H9 (cell line): Measurements from ENCODE around the gene SLC36A3. TPM values are rescaled to one million over a fixed set of nuclear protein-coding genes. Genes with fewer than 3 reads are reported as not detected.

Source experiments
- DNase-seq: peaks from one replicate; pipeline ENCODE4 v3.0.0-alpha.2; 2017
- H2AFZ ChIP-seq: one replicate; pipeline ENCODE4 v1.6.1; 2013; ENCODE audit warnings: mild to moderate bottlenecking, low read length, control low read depth, moderate library complexity
- H2AK5ac ChIP-seq: 2 replicates; pipeline ENCODE4 v1.6.1; 2013; ENCODE audit warnings: low read length, control low read depth, mixed read lengths; ENCODE audit not compliant: insufficient read length
- H2BK120ac ChIP-seq: one replicate; pipeline ENCODE4 v1.6.1; 2013; ENCODE audit warnings: low read depth, mild to moderate bottlenecking, low read length, control low read depth, inconsistent platforms; ENCODE audit not compliant: poor library complexity, severe bottlenecking
- H2BK12ac ChIP-seq: 2 replicates; pipeline ENCODE4 v1.6.1; 2013; ENCODE audit warnings: low read length, control low read depth, mixed read lengths, low read depth; ENCODE audit not compliant: insufficient read length
- H2BK15ac ChIP-seq: 2 replicates; pipeline ENCODE4 v1.6.1; 2013; ENCODE audit warnings: low read depth, low read length, control low read depth
- H2BK20ac ChIP-seq: one replicate; pipeline ENCODE4 v1.6.1; 2013; ENCODE audit warnings: low read depth, mild to moderate bottlenecking, low read length, control low read depth, inconsistent platforms; ENCODE audit not compliant: poor library complexity, severe bottlenecking
- H2BK5ac ChIP-seq: 2 replicates; pipeline ENCODE4 v1.6.1; 2013; ENCODE audit warnings: low read length, control low read depth, mixed read lengths; ENCODE audit not compliant: insufficient read length
- H3K14ac ChIP-seq: 2 replicates; pipeline ENCODE4 v1.6.1; 2013; ENCODE audit warnings: low read length, control low read depth; ENCODE audit not compliant: insufficient read depth
- H3K18ac ChIP-seq: 2 replicates; pipeline ENCODE4 v1.6.1; 2013; ENCODE audit warnings: low read depth, mild to moderate bottlenecking, mixed read lengths, low read length, control low read depth; ENCODE audit not compliant: insufficient read length
- H3K23ac ChIP-seq: 2 replicates; pipeline ENCODE4 v1.6.1; 2013; ENCODE audit warnings: low read length, control low read depth, mixed read lengths, low read depth; ENCODE audit not compliant: insufficient read length
- H3K23me2 ChIP-seq: 2 replicates; pipeline ENCODE4 v1.6.1; 2013; ENCODE audit warnings: low read depth, mild to moderate bottlenecking, mixed read lengths, low read length, control low read depth; ENCODE audit not compliant: insufficient read length, poor library complexity, severe bottlenecking
- H3K27ac ChIP-seq: 2 replicates; pipeline ENCODE4 v1.5.1; 2013; ENCODE audit warnings: low read length, control low read depth, mixed read lengths, low read depth; ENCODE audit not compliant: insufficient read length
- H3K27me3 ChIP-seq: 2 replicates; pipeline ENCODE4 v1.6.1; 2013; ENCODE audit warnings: low read length, control low read depth, inconsistent platforms; ENCODE audit not compliant: insufficient read depth
- H3K4ac ChIP-seq: 2 replicates; pipeline ENCODE4 v1.6.1; 2013; ENCODE audit warnings: low read depth, mild to moderate bottlenecking, control low read depth, inconsistent platforms, low read length, moderate library complexity
- H3K4me1 ChIP-seq: 2 replicates; pipeline ENCODE4 v1.6.1; 2013; ENCODE audit warnings: low read length, control low read depth, inconsistent platforms; ENCODE audit not compliant: insufficient read depth
- H3K4me2 ChIP-seq: 2 replicates; pipeline ENCODE4 v1.6.1; 2013; ENCODE audit warnings: low read length, control low read depth, mixed read lengths; ENCODE audit not compliant: insufficient read length, insufficient read depth
- H3K56ac ChIP-seq: 2 replicates; pipeline ENCODE4 v1.6.1; 2013; ENCODE audit warnings: low read depth, mild to moderate bottlenecking, mixed read lengths, low read length, control low read depth; ENCODE audit not compliant: insufficient read length
- H3K79me1 ChIP-seq: 2 replicates; pipeline ENCODE4 v1.6.1; 2013; ENCODE audit warnings: low read depth, mild to moderate bottlenecking, moderate library complexity, low read length, control low read depth, inconsistent platforms; ENCODE audit not compliant: insufficient read depth, poor library complexity, severe bottlenecking
- H3K79me2 ChIP-seq: 2 replicates; pipeline ENCODE4 v1.6.1; 2013; ENCODE audit warnings: low read length, control low read depth, inconsistent platforms; ENCODE audit not compliant: insufficient read depth
- H3K9ac ChIP-seq: 2 replicates; pipeline ENCODE4 v1.6.1; 2013; ENCODE audit warnings: low read length, control low read depth, mixed read lengths; ENCODE audit not compliant: insufficient read length; ENCODE audit errors: extremely low read depth
- H3K9me3 ChIP-seq: one replicate; pipeline ENCODE4 v1.6.1; 2013; ENCODE audit warnings: low read depth, low read length, inconsistent platforms; ENCODE audit not compliant: control insufficient read depth
- H3T11ph ChIP-seq: one replicate; pipeline ENCODE4 v1.6.1; 2013; ENCODE audit warnings: mild to moderate bottlenecking, low read length, control low read depth, inconsistent platforms
- H4K20me1 ChIP-seq: one replicate; pipeline ENCODE4 v1.6.1; 2013; ENCODE audit not compliant: control insufficient read depth, insufficient read length, insufficient read depth
- H4K5ac ChIP-seq: 2 replicates; pipeline ENCODE4 v1.6.1; 2013; ENCODE audit warnings: low read depth, mild to moderate bottlenecking, mixed read lengths, low read length, control low read depth; ENCODE audit not compliant: insufficient read length
- H4K8ac ChIP-seq: replicated peaks from 2 replicates; pipeline ENCODE4 v1.6.1; 2013; ENCODE audit warnings: low read length, control low read depth, mixed read lengths, low read depth; ENCODE audit not compliant: insufficient read length
- H4K91ac ChIP-seq: 2 replicates; pipeline ENCODE4 v1.6.1; 2013; ENCODE audit warnings: low read depth, mild to moderate bottlenecking, moderate library complexity, mixed read lengths, low read length, control low read depth; ENCODE audit not compliant: insufficient read length
- H3K27ac Mint-ChIP-seq, 3 experiments: 2 replicates in 2 of 3; 3 replicates in 1 of 3; pipeline ENCODE4 v1.8.0; 2020 to 2021; ENCODE audit warnings: mixed read lengths in 3 of 3, mild to moderate bottlenecking in 1 of 3, moderate library complexity in 1 of 3
- H3K27me3 Mint-ChIP-seq: 2 replicates; pipeline ENCODE4 v1.8.0; 2021; ENCODE audit warnings: low read depth, mild to moderate bottlenecking, moderate library complexity, mixed read lengths
- H3K36me3 Mint-ChIP-seq, 3 experiments: 2 replicates in 2 of 3; 3 replicates in 1 of 3; pipeline ENCODE4 v1.8.0; 2020 to 2021; ENCODE audit warnings: low read depth in 3 of 3, mixed read lengths in 3 of 3; ENCODE audit not compliant: insufficient read depth in 1 of 3
- H3K4me1 Mint-ChIP-seq, 2 experiments: 2 replicates each; pipeline ENCODE4 v1.8.0; 2020; ENCODE audit warnings: mixed read lengths in 2 of 2
- H3K4me3 Mint-ChIP-seq, 2 experiments: 2 replicates in 1 of 2; 3 replicates in 1 of 2; pipeline ENCODE4 v1.8.0; 2020 to 2021; ENCODE audit warnings: mild to moderate bottlenecking in 2 of 2, mixed read lengths in 2 of 2, moderate library complexity in 1 of 2
- H3K9me3 Mint-ChIP-seq, 2 experiments: 2 replicates in 1 of 2; 3 replicates in 1 of 2; pipeline ENCODE4 v1.8.0; 2020; ENCODE audit warnings: mild to moderate bottlenecking in 2 of 2, mixed read lengths in 2 of 2, moderate library complexity in 1 of 2
- CTCF ChIP-seq: fragments of 200-600 bp; sonication (generic); conservative IDR thresholded peaks from 3 replicates; pipeline ENCODE4 v1.8.0; 2021; ENCODE audit warnings: antibody characterized with exemption, mild to moderate bottlenecking
- WGBS: extraction: QIAGEN DNeasy Blood & Tissue Kit; methylation state at CpG from one replicate; pipeline ENCODE4 v1.1.7; 2013; ENCODE audit warnings: missing lambda C conversion rate, low lambda C conversion rate, mixed read lengths; ENCODE audit not compliant: insufficient read length; ENCODE audit errors: extremely low coverage; 5-methylcytosine and 5-hydroxymethylcytosine counted together
- long read RNA-seq: library from polyadenylated mRNA; unstranded; transcript quantifications from one replicate; pipeline ENCODE4 v2.0.0, GENCODE V29; 2020
- total RNA-seq: library from RNA; stranded (reverse); gene quantifications from 2 replicates; pipeline ENCODE4 v1.2.1, GENCODE V29; 2021

Gene SLC36A3
- total RNA-seq, result not detected in 2 replicates
- long read RNA-seq, result 0 reads

DNA sequence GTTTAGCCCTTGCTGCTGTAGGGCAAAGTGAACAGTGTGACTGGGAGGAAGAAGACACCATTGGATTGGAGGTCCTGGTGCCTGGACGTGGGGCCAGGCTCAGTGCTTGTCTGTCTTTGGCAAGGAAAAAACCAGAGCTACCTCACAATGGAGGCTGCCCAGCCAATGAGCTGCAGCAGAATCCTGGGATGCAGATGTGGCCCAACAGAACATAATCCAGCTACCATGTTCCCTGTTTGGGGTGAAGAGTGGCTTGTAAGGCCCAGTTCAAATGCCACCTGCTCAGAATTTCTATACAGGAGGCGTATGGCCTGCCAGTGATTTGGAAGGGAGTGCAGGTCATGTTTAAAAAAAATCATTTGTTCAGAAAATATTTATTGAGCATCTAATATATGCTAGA is at the start of gene SLC36A3:
SLC36A3 (minus strand) TSS at position 101 of the 400 bp plus-strand sequence. CDS start 412 bp downstream, outside the sequence.
- H3K27me3 Mint-ChIP-seq, result peaks cover 7% of the 10 kb centered on the region
- H3K4ac ChIP-seq, result no peak within 1 kb of the TSS
- peaks cover 3 to 6% of the 10 kb centered on the region in 2 experiments; a peak in 3 of 4 replicates for H3K4me1 Mint-ChIP-seq
- no peaks in the 10 kb centered on the region for H3K79me1 ChIP-seq
- H3K9me3 ChIP-seq, result no peaks in the 10 kb centered on the region
- no CpG with 5 or more reads among the region's 2 CpGs for WGBS
- H2AFZ ChIP-seq, result no peak within 1 kb of the TSS
- no peak within 1 kb of the TSS for H4K91ac ChIP-seq
- no peak within 1 kb of the TSS for H2BK15ac ChIP-seq
- H3K27me3 ChIP-seq, result no peaks in the 10 kb centered on the region
- no peak within 1 kb of the TSS for H3K27ac ChIP-seq
- no peaks in the 10 kb centered on the region for H3K79me2 ChIP-seq
- H3K4me1 ChIP-seq, result no peaks in the 10 kb centered on the region
- no peak within 1 kb of the TSS; a peak in 1 of 7 replicates for H3K27ac Mint-ChIP-seq
- H4K5ac ChIP-seq, result no peak within 1 kb of the TSS
- no peak within 1 kb of the TSS for H3K56ac ChIP-seq
- TF ChIP-seq CTCF, result no peak
- no peak within 1 kb of the TSS for H2AK5ac ChIP-seq
- no peak within 1 kb of the TSS for H3K4me2 ChIP-seq
- no peak within 1 kb of the TSS for H4K8ac ChIP-seq
- no peak within 1 kb of the TSS for H2BK120ac ChIP-seq
- H3K9me3 Mint-ChIP-seq, result no peaks in the 10 kb centered on the region
- H2BK20ac ChIP-seq, result no peak within 1 kb of the TSS
- no peak within 1 kb of the TSS for H3K23ac ChIP-seq
- H2BK5ac ChIP-seq, result no peak within 1 kb of the TSS
- no peak within 1 kb of the TSS for H3K18ac ChIP-seq
- H3K9ac ChIP-seq, result no peak within 1 kb of the TSS
- H3K23me2 ChIP-seq, result no peaks in the 10 kb centered on the region
- H2BK12ac ChIP-seq, result no peak within 1 kb of the TSS
- H3K36me3 Mint-ChIP-seq, result no peaks in the 10 kb centered on the region
- no peak within 1 kb of the TSS for H3T11ph ChIP-seq
- H4K20me1 ChIP-seq, result no peaks in the 10 kb centered on the region
- no peak within 1 kb of the TSS for H3K4me3 Mint-ChIP-seq
- H3K14ac ChIP-seq, result no peak within 1 kb of the TSS
- no peak for DNase-seq
